Motor neuron (in vitro differentiated cells): ENCODE measurements around the gene SLC6A7. TPM values are rescaled to one million over a fixed set of nuclear protein-coding genes. Genes with fewer than 3 reads are reported as not detected.

ENCODE experiments used
- ATAC-seq, 8 experiments: fragments of 200-7000 bp; cut with Tn5 transposase; replicated peaks in 6 of 8; 2 replicates each; pipeline ENCODE4 v1.8.0; 2021; ENCODE audit warnings: mild to moderate bottlenecking in 8 of 8, moderate library complexity in 8 of 8
- H3K27ac ChIP-seq, 2 donors: fragments of 250-450 bp; sonication (Bioruptor Pico); 2 replicates each; pipeline ENCODE4 v1.9.0; 2021; ENCODE audit warnings: antibody characterized with exemption in 2 of 2, mild to moderate bottlenecking in 2 of 2, moderate library complexity in 1 of 2
- H3K4me1 ChIP-seq, 2 donors: fragments of 250-450 bp; sonication (Bioruptor Pico); replicated peaks in 1 of 2; 2 replicates each; pipeline ENCODE4 v1.6.1; 2021; ENCODE audit warnings: antibody characterized with exemption in 2 of 2, mild to moderate bottlenecking in 2 of 2, moderate library complexity in 1 of 2
- H3K4me3 ChIP-seq, 5 donors: fragments of 250-450 bp; sonication (Bioruptor Pico); 2 replicates each; pipeline ENCODE4 v1.9.0; 2021; ENCODE audit warnings: antibody characterized with exemption in 5 of 5, mild to moderate bottlenecking in 5 of 5, moderate library complexity in 4 of 5
- WGBS, 10 experiments: fragments of 450-650 bp; shearing (Covaris generic); methylation state at CpG; one replicate each; pipeline ENCODE4 v1.0.0; 2022; 5-methylcytosine and 5-hydroxymethylcytosine counted together
- in situ Hi-C, 9 experiments: fragments of 400-800 bp; cut with MboI; loops; one replicate each; pipeline ENCODE4 v1.15.0; 2021; ENCODE audit warnings: low sequenced_read_pairs in 9 of 9, low pct_unique_long_range_greater_than_20kb in 2 of 9; ENCODE audit not compliant: unreplicated experiment in 9 of 9
- total RNA-seq, 8 experiments: library from RNA; unstranded; fragments of 300-600 nt; gene quantifications; 2 replicates each; pipeline versions ENCODE4 v1.2.3 to v1.2.4, GENCODE V29; 2022

SLC6A7 gene
- total RNA-seq, 8 experiments from 2014 or later, result 0.07 to 1.9 (median 0.14) TPM; not detected in 1

DNA sequence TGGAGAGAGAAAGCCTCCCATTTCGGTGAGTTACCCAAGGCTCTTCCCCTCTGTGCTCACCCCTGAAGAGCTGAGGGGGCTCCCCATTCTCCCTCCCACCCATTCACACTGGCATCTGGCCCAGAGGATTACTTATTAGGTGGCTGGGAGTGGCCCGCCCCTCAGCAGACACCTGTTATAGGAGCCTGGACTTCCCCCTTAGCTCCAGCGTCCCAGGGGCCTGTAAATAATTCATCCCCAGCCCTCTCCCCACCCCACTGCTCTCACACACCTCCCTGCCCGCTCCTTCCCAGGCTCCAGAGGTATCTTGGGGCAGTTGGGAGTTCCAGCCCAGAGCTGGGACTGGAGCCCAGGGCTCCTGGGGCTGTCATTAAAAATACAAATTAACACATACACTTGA lies 11.6 kb upstream of the SLC6A7 start:
- ATAC-seq, result no peak
- no peak overlapping the region for H3K27ac ChIP-seq
- in situ Hi-C loops, result no loop called here

DNA sequence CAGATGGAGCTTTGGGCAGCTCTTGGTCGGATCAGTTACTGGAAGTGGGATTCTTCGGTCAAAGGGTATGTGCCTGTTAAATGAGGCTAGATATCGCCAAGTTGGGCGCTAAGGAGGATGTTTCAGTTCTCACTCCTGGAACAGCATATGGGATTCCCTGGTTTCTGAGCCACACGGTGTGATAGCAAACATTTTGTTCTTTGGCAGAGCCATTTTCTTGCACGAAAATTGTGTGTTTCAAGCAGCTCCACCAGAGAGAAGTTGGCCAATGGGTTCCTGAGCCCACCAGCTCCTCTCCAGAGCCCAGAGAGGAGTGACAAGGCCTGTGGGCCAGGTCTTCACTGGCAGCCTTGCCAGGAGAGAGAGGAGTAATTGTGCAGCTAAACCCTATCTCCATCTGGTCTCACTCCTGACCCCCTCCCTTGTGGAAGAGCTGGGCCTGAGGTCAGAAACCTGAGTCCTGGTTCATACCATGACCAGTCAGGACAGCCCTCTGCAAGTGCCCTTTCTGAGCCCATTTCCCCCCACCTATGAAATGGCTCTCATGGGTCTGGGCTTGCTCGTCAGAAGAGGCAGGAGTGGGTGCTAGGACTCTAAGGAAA lies 10.7 kb upstream of the SLC6A7 start:
- in situ Hi-C loops, result no loop called here
- 70 to 100% (median 85%) methylated on average over 1 to 6 of the region's 7 CpGs; no CpG with 5 or more reads in 3 of the 10 experiments for WGBS, 10 experiments
- Histone ChIP-seq H3K27ac (no peak overlapping the region), H3K4me3 (no peak overlapping the region), H3K4me1 (peaks cover 4% of the 10 kb centered on the region in 2 donors)
- ATAC-seq, result no peak

More for the DNA sequence above, 11.6 kb upstream of the SLC6A7 start:
- 0 to 40% methylated on average over 1 of the region's 4 CpGs; no CpG with 5 or more reads in 8 of the 10 experiments for WGBS, 10 experiments
- Histone ChIP-seq H3K4me1 (no peaks in the 10 kb centered on the region), H3K4me3 (no peak overlapping the region)

DNA sequence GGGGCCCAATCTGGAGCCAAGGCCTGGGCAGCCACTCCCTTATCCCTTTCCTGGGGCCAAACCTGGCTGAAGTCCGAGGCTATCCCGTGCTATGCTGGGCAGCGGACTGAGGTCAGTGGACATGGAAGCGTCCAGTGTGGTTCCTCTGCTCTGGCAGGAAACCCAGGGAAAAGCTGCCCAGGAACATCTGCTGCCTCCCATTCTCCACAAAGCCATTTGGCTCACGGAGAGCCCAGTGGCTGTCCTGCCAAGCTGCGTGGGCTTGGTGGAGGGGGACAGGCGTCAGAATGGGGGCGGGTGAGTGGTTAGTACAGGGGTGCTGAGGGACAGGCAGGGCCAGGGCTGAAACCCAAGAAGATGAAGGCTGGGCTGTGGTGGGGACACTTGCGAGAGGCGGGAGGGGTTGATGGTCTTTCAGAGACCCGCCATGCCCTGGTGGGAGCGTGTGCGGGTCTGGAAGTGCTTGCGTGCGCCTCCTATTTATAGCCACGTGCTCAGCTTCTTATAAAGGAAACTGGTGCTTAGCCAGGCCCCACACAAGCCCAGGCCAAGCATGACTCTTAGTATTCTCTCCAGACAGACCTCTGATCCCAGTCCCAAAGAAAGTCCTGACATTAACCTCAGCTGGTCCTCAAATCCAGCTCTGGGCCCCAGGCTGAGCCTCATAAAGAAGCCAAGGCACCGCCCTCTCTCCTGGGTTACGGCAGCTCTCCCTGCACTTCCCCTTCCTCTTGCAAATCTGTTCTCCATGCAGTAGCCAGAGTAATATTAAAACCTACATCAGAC lies 9.4 kb upstream of the SLC6A7 start:
- in situ Hi-C loops, result no loop called here
- peak in 3 of 8 experiments; percentile 65 to 76 (median 70) for ATAC-seq
- Histone ChIP-seq H3K4me3 (no peak overlapping the region), H3K27ac (no peak overlapping the region), H3K4me1 (peaks cover 5 to 6% of the 10 kb centered on the region in 2 donors)
- 34 to 100% (median 84%) methylated on average over 1 to 5 of the region's 18 CpGs; no CpG with 5 or more reads in 4 of the 10 experiments for WGBS, 10 experiments

DNA sequence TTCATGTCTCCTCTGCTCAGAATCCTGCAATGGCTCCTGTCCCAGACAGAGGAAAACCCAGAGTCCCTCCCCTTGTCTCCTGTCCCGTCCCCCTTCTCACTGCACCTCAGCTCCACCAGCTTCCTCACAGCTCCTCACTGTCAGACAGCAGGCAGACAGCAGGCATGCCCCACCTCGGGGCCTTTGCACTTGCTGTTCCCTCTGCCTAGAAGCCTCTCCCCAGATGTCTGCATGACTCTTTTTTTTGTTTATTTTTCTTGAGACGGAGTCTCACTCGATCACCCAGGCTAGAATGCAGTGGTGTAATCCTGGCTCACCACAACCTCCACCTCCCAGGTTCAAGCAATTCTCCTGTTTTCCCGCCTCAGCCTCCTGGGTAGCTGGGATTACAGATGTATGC lies 8.8 kb upstream of the SLC6A7 start:
- WGBS, 10 experiments, result 25 to 100% (median 77%) methylated on average over 1 to 3 of the region's 5 CpGs; no CpG with 5 or more reads in 6 of the 10 experiments
- peak in 3 of 8 experiments; percentile 57 to 73 (median 69) for ATAC-seq

DNA sequence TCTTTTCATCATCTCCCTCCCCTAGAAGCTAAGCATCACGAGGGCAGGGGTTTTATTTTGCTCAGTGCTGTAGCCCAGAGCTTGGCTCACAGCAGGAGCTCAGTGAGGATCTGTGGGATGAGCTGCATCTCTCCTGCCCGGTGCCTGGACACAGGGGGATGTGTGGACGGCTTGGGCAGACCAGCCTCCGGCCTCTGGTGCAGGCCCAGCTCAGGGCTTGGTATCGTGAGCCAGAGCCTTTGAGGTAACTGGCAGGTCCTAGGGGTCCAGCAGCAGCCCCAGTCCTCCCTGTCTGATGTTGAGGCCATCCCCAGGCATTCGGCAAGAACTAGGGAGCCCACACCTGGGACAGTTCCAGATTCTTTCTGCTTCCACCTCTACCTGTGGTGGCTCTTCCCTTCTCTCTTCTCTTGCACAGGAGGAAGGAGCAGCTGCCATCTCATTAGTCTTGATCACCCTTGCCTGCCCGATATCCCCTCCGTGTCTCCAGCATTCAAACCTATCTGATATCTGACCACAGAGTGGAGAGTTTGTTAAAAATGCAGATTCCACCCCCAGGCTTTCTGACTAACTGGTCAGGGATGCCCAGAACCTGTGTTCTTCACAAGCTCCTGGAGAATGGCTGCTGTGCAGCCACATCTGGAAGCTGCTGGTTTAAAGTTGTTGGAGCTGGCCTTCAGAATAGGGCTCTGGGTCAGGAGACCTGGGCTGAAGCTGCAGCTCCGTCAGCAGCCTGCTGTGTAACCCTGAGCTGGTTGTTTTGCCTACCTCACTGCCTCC lies 7.9 kb upstream of the SLC6A7 start:
- peaks cover 5 to 6% of the 10 kb centered on the region in 2 donors for H3K4me1 ChIP-seq
- no peak for ATAC-seq
- WGBS, 10 experiments, result 48 to 100% (median 74%) methylated on average over 1 to 6 of the region's 9 CpGs
- H3K4me3 ChIP-seq, result no peak overlapping the region
- no peak overlapping the region for H3K27ac ChIP-seq
- in situ Hi-C loops, result no loop called here

More for the DNA sequence above, 8.8 kb upstream of the SLC6A7 start:
- Histone ChIP-seq H3K4me1 (peaks cover 5 to 6% of the 10 kb centered on the region in 2 donors), H3K27ac (no peak overlapping the region), H3K4me3 (no peak overlapping the region)
- in situ Hi-C loops, result no loop called here

DNA sequence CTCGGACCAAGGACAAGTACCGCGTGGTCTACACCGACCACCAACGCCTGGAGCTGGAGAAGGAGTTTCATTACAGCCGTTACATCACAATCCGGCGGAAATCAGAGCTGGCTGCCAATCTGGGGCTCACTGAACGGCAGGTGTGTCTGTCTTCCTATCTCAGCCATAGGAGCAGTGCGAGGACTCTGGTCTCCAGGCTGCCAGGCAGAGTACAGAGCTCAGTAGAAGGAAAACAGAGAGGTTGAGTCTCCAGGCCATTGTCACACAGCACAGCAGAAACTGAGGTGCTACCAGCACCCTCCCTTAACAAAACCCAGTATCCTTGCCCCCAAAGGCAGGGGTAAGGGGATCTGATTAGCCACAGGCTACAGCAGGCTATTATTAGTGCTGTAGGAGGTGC lies 7.1 kb upstream of the SLC6A7 start:
- ATAC-seq, result no peak
- Histone ChIP-seq H3K4me3 (no peak overlapping the region), H3K4me1 (peaks cover 5 to 6% of the 10 kb centered on the region in 2 donors), H3K27ac (no peak overlapping the region)
- WGBS, 10 experiments, result 85 to 100% (median 98%) methylated on average over 1 to 8 of the region's 10 CpGs; no CpG with 5 or more reads in 2 of the 10 experiments
- in situ Hi-C loops, result no loop called here

DNA sequence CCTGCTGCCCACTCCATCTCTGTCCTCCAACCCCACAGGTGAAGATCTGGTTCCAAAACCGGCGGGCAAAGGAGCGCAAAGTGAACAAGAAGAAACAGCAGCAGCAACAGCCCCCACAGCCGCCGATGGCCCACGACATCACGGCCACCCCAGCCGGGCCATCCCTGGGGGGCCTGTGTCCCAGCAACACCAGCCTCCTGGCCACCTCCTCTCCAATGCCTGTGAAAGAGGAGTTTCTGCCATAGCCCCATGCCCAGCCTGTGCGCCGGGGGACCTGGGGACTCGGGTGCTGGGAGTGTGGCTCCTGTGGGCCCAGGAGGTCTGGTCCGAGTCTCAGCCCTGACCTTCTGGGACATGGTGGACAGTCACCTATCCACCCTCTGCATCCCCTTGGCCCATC lies 6.4 kb upstream of the SLC6A7 start:
- Histone ChIP-seq H3K4me3 (no peak overlapping the region), H3K4me1 (peaks cover 5 to 6% of the 10 kb centered on the region in 2 donors), H3K27ac (no peak overlapping the region)
- ATAC-seq, result no peak
- 66 to 93% (median 92%) methylated on average over 2 to 9 of the region's 12 CpGs; no CpG with 5 or more reads in 6 of the 10 experiments for WGBS, 10 experiments
- in situ Hi-C loops, result no loop called here

DNA sequence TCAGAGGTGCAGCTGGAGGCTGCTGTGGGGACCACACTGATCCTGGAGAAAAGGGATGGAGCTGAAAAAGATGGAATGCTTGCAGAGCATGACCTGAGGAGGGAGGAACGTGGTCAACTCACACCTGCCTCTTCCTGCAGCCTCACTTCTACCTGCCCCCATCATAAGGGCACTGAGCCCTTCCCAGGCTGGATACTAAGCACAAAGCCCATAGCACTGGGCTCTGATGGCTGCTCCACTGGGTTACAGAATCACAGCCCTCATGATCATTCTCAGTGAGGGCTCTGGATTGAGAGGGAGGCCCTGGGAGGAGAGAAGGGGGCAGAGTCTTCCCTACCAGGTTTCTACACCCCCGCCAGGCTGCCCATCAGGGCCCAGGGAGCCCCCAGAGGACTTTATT lies 5.9 kb upstream of the SLC6A7 start:
- in situ Hi-C loops, result no loop called here
- peak in 1 of 8 experiments; percentile 4 for ATAC-seq
- Histone ChIP-seq H3K27ac (no peak overlapping the region), H3K4me3 (no peak overlapping the region), H3K4me1 (peaks cover 5 to 6% of the 10 kb centered on the region in 2 donors)
- 40 to 100% (median 72%) methylated on average over 1 of the region's 2 CpGs; no CpG with 5 or more reads in 6 of the 10 experiments for WGBS, 10 experiments

DNA sequence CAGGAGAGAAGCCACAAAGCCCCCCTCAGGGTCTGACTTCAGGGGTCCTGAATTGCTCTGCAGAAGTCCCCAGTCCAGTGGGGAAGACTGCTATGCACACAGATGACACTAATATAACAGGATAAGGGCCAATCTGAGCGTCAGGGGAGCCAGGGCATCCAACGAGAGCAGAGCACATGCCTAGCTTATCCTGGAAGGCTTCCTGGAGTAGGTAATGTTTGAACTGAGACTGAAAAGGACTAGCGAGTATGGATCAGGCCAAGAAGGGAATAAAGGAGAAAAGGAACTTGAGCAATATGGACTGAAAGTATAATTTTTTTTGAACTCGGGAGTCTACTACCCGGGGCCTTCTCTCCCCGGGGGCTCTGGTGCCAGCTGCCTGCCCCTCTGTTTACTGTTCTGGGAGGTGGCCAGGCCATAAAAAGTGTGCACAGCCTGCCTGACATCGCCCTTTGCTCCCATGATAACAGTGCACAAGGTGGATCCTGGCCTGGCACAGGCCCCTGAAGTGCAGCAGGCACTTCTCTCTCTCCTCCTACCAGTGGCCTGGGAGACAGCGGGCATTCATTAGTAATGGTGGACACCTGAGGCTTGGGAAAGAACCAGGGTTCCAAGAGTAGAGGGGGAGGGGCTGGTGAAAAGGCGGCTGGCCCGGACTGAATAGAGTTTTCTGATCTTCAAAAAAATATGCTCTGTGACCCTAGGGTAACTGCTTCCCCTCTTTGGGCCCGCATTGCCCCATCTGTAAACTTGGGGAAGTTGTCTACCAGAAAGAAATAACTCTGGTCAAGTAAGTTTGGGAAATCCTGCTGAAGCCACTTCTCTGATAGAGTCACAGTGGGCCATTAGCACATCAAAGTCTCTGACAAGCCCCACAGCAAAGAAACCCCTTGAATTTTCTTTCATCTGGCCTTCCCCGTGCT lies 4.6 kb upstream of the SLC6A7 start:
- in situ Hi-C loops, result no loop called here
- no peak for ATAC-seq
- H3K27ac ChIP-seq, result no peak overlapping the region
- H3K4me3 ChIP-seq, result no peak overlapping the region
- WGBS, 10 experiments, result 50 to 100% (median 75%) methylated on average over 1 to 9 of the region's 12 CpGs; no CpG with 5 or more reads in 2 of the 10 experiments
- H3K4me1 ChIP-seq, result peaks cover 7 to 11% of the 10 kb centered on the region in 2 donors

DNA sequence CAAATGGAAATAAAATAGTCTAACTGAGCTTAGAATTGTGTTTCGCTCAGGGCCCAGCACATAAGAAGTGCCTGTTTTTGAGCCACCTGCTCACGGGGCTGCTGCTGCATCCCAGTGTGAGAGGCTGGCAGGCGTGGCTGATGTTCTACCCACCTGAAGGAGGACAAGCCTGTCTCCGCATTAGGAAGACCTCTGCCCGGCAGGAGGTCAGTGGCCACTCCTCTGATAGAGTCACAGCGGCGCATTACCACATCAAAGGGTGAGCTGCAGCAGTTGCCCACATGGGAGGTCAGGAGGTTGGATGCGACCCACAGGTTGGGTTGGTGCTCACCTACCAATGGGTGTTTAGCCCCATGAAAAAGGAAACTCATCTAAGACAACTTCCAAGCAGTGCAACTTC lies 3.7 kb upstream of the SLC6A7 start:
- 67 to 100% (median 87%) methylated on average over 1 to 7 of the region's 8 CpGs; no CpG with 5 or more reads in 5 of the 10 experiments for WGBS, 10 experiments
- H3K27ac ChIP-seq, result no peak overlapping the region
- no peak for ATAC-seq
- in situ Hi-C loops, result no loop called here
- H3K4me3 ChIP-seq, result no peak overlapping the region
- H3K4me1 ChIP-seq, result peaks cover 14 to 17% of the 10 kb centered on the region in 2 donors

DNA sequence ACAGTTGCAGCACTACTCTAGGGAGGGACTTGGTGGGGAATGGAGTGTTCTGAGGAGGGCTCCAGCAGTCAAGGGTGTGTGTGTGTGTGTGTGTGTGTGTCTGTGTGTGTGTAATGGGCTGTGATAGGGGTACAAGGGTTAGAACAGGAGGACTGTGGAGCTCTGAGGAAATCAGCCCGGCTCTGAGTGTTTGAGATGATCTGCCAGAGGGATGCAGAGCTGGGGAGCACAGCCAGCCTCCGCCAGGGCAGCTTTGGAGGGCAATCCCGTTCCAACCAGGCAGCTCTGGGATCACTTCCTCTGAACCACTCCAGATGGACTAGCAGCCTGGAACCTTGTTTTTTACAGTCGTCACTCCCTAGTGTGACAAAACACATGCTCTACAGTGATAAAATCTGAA lies 3.0 kb upstream of the SLC6A7 start:
- peak in 2 of 8 experiments; percentile 50 to 65 for ATAC-seq
- Histone ChIP-seq H3K4me3 (no peak overlapping the region), H3K27ac (no peak overlapping the region), H3K4me1 (peaks cover 18 to 21% of the 10 kb centered on the region in 2 donors)
- in situ Hi-C loops, result no loop called here
- WGBS, 10 experiments, result 9 to 88% (median 61%) methylated on average over 1 to 3 of the region's 4 CpGs; no CpG with 5 or more reads in 4 of the 10 experiments
